ENCODE data around the gene ANTXRL. TPM values are rescaled to one million over a fixed set of nuclear protein-coding genes. Genes with fewer than 3 reads are reported as not detected.

The ANTXRL gene
- total and polyA plus RNA-seq, 2 of the 8 experiments (the other 6 are each of a cell fraction or from before 2014, with no cell fraction given), result not detected

DNA sequence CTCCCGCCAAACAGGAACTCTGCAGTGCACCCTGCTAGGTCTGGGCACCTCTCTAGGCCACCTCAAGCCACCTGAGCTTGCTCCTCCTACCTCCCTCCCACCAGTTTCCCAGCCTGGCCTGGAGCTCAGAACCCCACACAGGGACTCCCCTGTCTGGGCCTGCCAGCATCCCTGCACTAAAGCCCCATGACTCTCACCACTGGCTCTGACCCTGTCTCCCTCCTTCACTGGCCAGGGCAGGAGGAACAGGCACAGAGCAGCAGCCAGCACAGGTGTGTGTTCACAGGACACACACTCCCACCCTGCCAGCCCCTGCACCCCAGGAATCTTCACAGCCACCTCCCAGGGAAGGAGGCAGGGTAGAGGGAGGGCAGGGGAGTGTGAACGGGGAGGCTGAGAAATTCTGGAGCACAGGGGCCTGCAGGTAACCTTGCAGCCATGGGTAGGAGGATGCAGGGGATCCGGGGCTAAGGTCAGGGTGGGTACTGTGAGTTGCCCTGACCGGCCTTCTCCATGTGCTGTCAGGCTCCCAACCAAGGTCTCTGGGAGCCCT lies 13.9 kb upstream of the ANTXRL start:
- no peak overlapping the region for H3K9ac ChIP-seq (replicated peaks in 1 of 4; ENCODE audit: extremely low read depth in 1 of 4, low read depth in 3 of 4, low read length in 3 of 4)
- ChIA-PET POLR2A (ENCODE audit: partially characterized antibody) (interaction anchor here (1.3 to 1.8 kb wide), 2 partner anchors 10 to 12 kb away, joined by 4 to 5 read pairs; no protein-coding TSS in a partner anchor), CTCF (ENCODE audit: partially characterized antibody) (interaction anchor here (0.7 to 1.5 kb wide), 11 partner anchors 8 to 1108 kb away, joined by 3 to 6 read pairs (median 4); no protein-coding TSS in a partner anchor)
- no peaks in the 10 kb centered on the region for H3K79me1 ChIP-seq (ENCODE audit: low read depth, low read length)
- H3K27ac ChIP-seq (ENCODE audit: low read depth, low read length), result no peak overlapping the region
- H3K4ac ChIP-seq (replicated peaks; ENCODE audit: insufficient read length, low read depth, low read length), result no peak overlapping the region
- H3K4me3 ChIP-seq (ENCODE audit: extremely low read depth in 1 of 4, insufficient read depth in 2 of 4, low read depth in 3 of 4, low read length in 4 of 4), result no peak overlapping the region
- no peak overlapping the region for H3K18ac ChIP-seq (ENCODE audit: extremely low read depth, low read length)
- H2BK15ac ChIP-seq (ENCODE audit: low read length), result no peak overlapping the region
- no peak overlapping the region for H4K5ac ChIP-seq (ENCODE audit: insufficient read length, low read depth, low read length)
- H3K9me3 ChIP-seq (ENCODE audit: insufficient read depth in 2 of 2, low read depth in 1 of 2, low read length in 1 of 2), result no peaks in the 10 kb centered on the region
- H3K36me3 ChIP-seq (ENCODE audit: control insufficient read depth in 2 of 4, insufficient read depth in 4 of 4, low read length in 3 of 4), result no peaks in the 10 kb centered on the region
- no peak overlapping the region for H3K4me2 ChIP-seq (ENCODE audit: insufficient read depth in 1 of 2, low read depth in 2 of 2, low read length in 2 of 2)
- H2BK20ac ChIP-seq (ENCODE audit: low read length), result no peak overlapping the region
- no peaks in the 10 kb centered on the region for H3K4me1 ChIP-seq (replicated peaks in 1 of 4; ENCODE audit: control insufficient read depth in 3 of 4, insufficient read depth in 4 of 4, low read length in 3 of 4)
- H4K20me1 ChIP-seq (replicated peaks in 1 of 2; ENCODE audit: control insufficient read depth in 1 of 2, insufficient read depth in 2 of 2, low read length in 2 of 2), result peaks cover 0 to 3% of the 10 kb centered on the region in 2 experiments
- TF ChIP-seq, protein P1, sequence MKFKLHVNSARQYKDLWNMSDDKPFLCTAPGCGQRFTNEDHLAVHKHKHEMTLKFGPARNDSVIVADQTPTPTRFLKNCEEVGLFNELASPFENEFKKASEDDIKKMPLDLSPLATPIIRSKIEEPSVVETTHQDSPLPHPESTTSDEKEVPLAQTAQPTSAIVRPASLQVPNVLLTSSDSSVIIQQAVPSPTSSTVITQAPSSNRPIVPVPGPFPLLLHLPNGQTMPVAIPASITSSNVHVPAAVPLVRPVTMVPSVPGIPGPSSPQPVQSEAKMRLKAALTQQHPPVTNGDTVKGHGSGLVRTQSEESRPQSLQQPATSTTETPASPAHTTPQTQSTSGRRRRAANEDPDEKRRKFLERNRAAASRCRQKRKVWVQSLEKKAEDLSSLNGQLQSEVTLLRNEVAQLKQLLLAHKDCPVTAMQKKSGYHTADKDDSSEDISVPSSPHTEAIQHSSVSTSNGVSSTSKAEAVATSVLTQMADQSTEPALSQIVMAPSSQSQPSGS (IDR thresholded peaks at IDR 0.05; ENCODE audit: low read length), result no peak
- no peak for TF ChIP-seq NANOG (IDR thresholded peaks at IDR 0.05; ENCODE audit: insufficient read depth, low read depth, low read length, poor library complexity, severe bottlenecking)
- WGBS, 2 experiments (ENCODE audit: extremely low coverage in 1 of 2, insufficient coverage in 1 of 2, insufficient read length in 1 of 2, insufficient replicate concordance in 2 of 2, low coverage in 1 of 2, low lambda C conversion rate in 2 of 2, missing lambda C conversion rate in 1 of 2), result 66% methylated on average over 4 of the region's 4 CpGs; no CpG with 5 or more reads in 1 of the 2 experiments
- H3K23me2 ChIP-seq (ENCODE audit: low read depth, low read length), result peaks cover 4% of the 10 kb centered on the region; the same call in 1 of the 2 replicates
- no peak overlapping the region for H4K91ac ChIP-seq (replicated peaks; ENCODE audit: insufficient read length, low read length)
- H3K14ac ChIP-seq (ENCODE audit: insufficient read length), result no peak overlapping the region
- no peak overlapping the region for H2AFZ ChIP-seq (ENCODE audit: low read length)
- H3K79me2 ChIP-seq (ENCODE audit: control insufficient read depth in 1 of 2, insufficient read depth in 2 of 2, low read length in 2 of 2), result no peaks in the 10 kb centered on the region
- no peak overlapping the region for H3K56ac ChIP-seq (replicated peaks; ENCODE audit: insufficient read length, low read depth, low read length)
- no peak overlapping the region for H2BK5ac ChIP-seq (ENCODE audit: low read depth, low read length)
- no peak overlapping the region for H2BK12ac ChIP-seq (ENCODE audit: low read depth, low read length)
- H3K23ac ChIP-seq (ENCODE audit: insufficient read length), result no peak overlapping the region
- FAIRE-seq (no peak), DNase-seq (ENCODE audit: low read depth in 1 of 2, low spot score in 2 of 2) (peak in 1 of 2 experiments; percentile 41)
- no peak overlapping the region for H4K8ac ChIP-seq (ENCODE audit: extremely low read depth, insufficient read depth, low read length)
- no peaks in the 10 kb centered on the region for H3K27me3 ChIP-seq (replicated peaks in 1 of 4; ENCODE audit: control insufficient read depth in 3 of 4, extremely low read depth in 1 of 4, insufficient read depth in 3 of 4, low read length in 3 of 4)
- no peak overlapping the region for H2BK120ac ChIP-seq (replicated peaks; ENCODE audit: low read depth, low read length)
- no peak overlapping the region for H2AK5ac ChIP-seq (ENCODE audit: low read depth, low read length)

Data from H1 (cell line).